VCaP (cell line): ENCODE data around the gene MRPL20.
"Not testable (repeated sequence)": the region's sequence is repeated elsewhere in the genome, so short reads cannot be mapped to it uniquely, and the experiment has no call there.

Experiments
- H3K27ac ChIP-seq: fragments of 450-650 bp; 2 replicates; pipeline ENCODE4 v1.5.1; 2017
- CTCF ChIP-seq: fragments of 450-650 bp; conservative IDR thresholded peaks from 2 replicates; pipeline ENCODE4 v1.5.1; 2017; ENCODE audit warnings: mild to moderate bottlenecking, moderate library complexity

MRPL20 gene

GRCh38 chr1:1415751-1416150 is 8.7 kb upstream of the MRPL20 start:
- no peak overlapping the region for H3K27ac ChIP-seq
- TF ChIP-seq CTCF = no peak

- H3K27ac ChIP-seq = not testable (repeated sequence)
Observed at GRCh38 chr1:1412311-1412902, 5.3 kb upstream of the MRPL20 start.

- no peak overlapping the region for H3K27ac ChIP-seq
- no peak for TF ChIP-seq CTCF
Observed at GRCh38 chr1:1411626-1412025, 4.5 kb upstream of the MRPL20 start.

- not testable (repeated sequence) for H3K27ac ChIP-seq
Observed at GRCh38 chr1:1410238-1410637, 3.1 kb upstream of the MRPL20 start.

GRCh38 chr1:1407636-1408318 is 684 bp upstream of the MRPL20 start:
- TF ChIP-seq CTCF = peak; percentile 30; the same call in 1 of the 2 replicates
- peak overlapping the region; percentile 99 for H3K27ac ChIP-seq

GRCh38 chr1:1406101-1406820 is 832 bp downstream of the MRPL20 start:
- peak overlapping the region; percentile 99 for H3K27ac ChIP-seq
- TF ChIP-seq CTCF = no peak

- peak overlapping the region; percentile 99 for H3K27ac ChIP-seq
- no peak for TF ChIP-seq CTCF
Observed at GRCh38 chr1:1403653-1404052, 3.4 kb downstream of the MRPL20 start.

GRCh38 chr1:1402901-1403392 is 4.1 kb downstream of the MRPL20 start:
- peak overlapping the region; percentile 99; the same call in 1 of the 2 replicates for H3K27ac ChIP-seq
